ENCODE data around the gene POLE. TPM values are rescaled to one million over a fixed set of nuclear protein-coding genes. Genes with fewer than 3 reads are reported as not detected.

POLE gene
- total RNA-seq, 4 donors from 2014 or later = 28.2 to 98.5 (median 30.0) TPM

DNA sequence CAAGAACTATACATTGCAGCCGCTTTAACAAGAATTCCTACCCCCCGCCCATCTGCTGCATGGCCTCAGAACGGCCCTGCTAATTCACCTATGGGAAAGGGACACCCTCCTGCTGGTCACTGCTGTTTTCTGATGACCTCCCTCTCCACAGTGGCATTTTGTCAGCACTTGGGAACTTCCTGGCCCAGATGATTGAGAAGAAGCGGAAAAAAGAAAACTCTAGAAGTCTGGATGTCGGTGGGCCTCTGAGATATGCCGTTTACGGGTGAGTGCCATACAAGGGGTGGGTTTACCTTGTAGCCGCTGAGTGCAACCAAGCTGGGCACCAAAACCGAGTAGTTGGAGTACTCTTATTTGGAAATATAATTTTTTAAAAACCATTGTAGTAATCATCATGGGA is 3.0 kb upstream of the POLE start:
- TF ChIP-seq, protein P1, sequence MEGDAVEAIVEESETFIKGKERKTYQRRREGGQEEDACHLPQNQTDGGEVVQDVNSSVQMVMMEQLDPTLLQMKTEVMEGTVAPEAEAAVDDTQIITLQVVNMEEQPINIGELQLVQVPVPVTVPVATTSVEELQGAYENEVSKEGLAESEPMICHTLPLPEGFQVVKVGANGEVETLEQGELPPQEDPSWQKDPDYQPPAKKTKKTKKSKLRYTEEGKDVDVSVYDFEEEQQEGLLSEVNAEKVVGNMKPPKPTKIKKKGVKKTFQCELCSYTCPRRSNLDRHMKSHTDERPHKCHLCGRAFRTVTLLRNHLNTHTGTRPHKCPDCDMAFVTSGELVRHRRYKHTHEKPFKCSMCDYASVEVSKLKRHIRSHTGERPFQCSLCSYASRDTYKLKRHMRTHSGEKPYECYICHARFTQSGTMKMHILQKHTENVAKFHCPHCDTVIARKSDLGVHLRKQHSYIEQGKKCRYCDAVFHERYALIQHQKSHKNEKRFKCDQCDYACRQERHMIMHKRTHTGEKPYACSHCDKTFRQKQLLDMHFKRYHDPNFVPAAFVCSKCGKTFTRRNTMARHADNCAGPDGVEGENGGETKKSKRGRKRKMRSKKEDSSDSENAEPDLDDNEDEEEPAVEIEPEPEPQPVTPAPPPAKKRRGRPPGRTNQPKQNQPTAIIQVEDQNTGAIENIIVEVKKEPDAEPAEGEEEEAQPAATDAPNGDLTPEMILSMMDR (IDR thresholded peaks at IDR 0.05; ENCODE audit: low read depth) = no peak

DNA sequence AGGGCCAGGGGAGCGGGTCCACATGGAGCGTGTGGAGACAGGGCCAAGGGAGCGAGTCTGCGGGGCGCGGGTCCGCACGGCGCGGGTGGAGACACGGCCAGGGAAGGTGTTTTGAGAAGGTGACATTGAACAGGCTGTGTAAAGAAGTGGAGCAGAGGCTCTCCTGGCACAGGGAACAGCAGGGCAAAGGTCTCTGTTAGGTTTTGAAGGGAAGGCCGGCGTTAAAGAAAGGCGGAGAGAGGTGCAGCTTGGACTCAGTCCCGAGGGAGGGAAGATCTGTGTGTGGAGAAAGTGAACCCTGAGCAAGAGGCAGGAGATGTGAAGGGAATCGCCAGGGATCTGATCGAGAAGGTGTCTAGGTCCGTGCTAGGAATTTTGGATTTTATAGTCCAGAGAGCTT is 2.1 kb upstream of the POLE start:
- TF ChIP-seq, protein P1 (IDR thresholded peaks at IDR 0.05; ENCODE audit: low read depth) = no peak

DNA sequence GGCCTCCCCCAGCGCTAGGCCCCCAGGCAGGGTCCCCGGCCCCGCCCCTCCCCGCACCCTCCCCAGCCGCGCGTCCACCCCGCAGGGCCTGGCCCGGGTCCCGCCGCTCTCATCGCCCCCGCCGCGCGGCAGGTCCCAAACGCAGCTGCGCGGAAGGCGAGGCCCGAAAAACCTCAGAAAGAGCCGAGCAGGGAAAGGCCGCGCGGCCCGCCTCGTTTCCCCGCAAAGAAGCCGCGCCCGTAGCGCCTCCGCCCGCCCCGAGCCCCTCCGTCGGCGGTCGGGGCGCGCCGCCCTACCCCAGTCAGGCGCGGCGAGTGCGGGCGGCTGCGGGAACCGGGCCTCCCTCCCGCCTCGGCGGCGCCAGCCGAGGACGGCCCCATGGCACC is 324 bp downstream of the POLE start:
- TF ChIP-seq, protein P1 (IDR thresholded peaks at IDR 0.05; ENCODE audit: low read depth) = no peak

DNA sequence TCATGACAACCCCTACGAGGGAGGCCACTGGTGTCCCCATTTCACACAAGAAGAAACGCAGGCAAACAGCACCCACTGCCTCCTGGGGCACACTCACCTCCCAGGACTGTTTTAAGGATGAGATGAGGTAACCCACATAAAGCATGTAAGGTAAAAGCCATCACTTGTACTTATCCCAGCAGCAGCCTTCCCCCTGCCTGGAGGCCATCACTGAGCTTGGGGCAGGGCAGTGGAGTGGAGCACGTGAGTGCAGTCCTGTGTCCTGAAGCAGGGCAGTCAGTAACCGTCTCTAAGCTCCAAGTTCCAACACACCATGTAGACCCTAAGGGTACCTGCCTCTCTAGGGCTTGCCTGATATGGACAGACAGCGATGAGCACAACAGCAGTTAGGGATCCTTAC is 1.7 kb downstream of the POLE start:
- TF ChIP-seq, protein P1 (IDR thresholded peaks at IDR 0.05; ENCODE audit: low read depth) = no peak

DNA sequence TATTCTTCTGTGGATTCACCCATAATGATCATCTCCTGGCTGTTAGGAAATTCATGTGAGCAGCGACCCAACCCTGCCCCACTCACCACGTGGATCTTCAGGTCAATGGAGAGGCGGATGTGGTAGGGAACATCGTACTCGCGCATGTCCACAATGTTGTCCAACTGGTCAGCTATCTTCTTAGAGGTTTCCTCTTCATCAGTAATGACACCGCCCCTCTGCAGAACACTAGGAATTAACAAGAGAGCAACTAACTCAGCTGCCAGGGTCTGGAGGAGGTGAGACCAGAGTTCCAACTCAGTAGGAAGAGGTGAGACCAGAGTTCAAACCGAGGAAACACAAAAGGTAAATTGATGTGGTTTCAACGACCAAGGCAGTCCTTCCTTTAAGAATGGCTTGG is 9.7 kb downstream of the POLE start:
- TF ChIP-seq, protein P1 (IDR thresholded peaks at IDR 0.05; ENCODE audit: low read depth) = no peak

DNA sequence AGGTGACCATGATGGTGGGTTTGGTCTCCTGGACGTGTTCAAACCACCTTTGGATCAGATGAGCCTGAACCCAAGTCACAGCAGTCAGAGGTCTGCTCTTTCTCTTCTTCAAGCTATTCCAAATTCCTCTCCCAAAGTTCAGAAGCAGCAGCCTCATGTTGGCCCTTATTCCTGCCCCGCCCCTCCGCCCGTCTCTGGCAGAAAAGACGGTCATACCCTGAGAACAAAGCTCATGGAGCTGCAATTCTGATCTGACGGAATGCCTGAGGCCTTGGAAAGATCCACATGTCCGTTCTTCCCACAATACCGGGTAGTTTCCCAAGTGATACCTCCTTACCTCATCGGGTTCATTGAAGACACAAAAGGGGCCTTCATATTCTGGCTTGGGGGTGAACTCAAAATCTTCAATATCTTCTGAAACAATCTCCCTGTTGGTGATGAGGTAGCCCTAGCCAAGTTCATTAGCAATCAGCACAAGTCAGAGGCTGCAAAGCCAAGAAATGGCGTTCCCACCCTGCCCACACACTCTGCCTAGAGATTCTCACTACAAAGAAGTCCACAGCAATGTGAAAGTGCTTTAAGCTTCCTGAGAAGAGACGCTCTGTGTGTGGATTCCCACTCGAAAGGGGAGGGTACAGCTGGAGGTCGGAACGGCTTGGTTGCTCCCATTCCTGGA is 11.2 kb downstream of the POLE start:
- TF ChIP-seq, protein P1 (IDR thresholded peaks at IDR 0.05; ENCODE audit: low read depth) = no peak

DNA sequence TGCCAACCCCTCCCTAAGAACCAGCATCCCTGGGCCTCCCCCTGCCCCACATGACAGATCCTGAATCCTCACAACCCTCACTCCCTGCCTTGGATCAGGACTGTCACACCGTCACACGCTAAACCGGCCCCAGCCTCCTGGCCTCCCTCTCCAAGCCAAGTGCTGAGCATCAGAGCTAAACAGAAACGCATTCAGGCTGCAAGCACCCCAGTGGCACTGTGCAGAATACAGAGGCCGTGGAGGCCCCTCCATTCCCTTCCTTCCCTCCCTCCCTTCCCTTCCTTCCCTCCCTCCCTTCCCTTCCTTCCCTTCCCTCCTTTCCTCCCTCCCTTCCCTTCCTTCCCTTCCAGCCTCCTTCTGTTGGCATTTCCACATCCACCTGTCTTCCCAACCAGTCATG is 12.6 kb downstream of the POLE start:
- TF ChIP-seq, protein P1 (IDR thresholded peaks at IDR 0.05; ENCODE audit: low read depth) = no peak

Measured in subcutaneous adipose tissue (tissue), 4 donors.